Activated naive CD8-positive, alpha-beta T cell treated with anti-CD3 and anti-CD28 coated beads, Interleukin-2, amount 10 ng/mL, durations not matched to agents 7 days and 5 days (primary cell): ENCODE measurements around the gene BCL11B. TPM values are rescaled to one million over a fixed set of nuclear protein-coding genes. Genes with fewer than 3 reads are reported as not detected.

Source experiments
- ATAC-seq: fragments of 150-1000 bp; cut with Tn5 transposase; one replicate; pipeline ENCODE4 v1.10.0; 2021; ENCODE audit warnings: low read depth, moderate library complexity
- POLR2A ChIA-PET: fragments of 350-600 bp; sonication (Branson Sonifier 250); formaldehyde crosslinking; loops from one replicate; lab custom pipeline; 2021; ENCODE audit warnings: antibody characterized with exemption; lab: Charles Lee
- DNase-seq: peaks from one replicate; pipeline ENCODE4 v3.0.0; 2021
- H3K27ac Mint-ChIP-seq: one replicate; pipeline ENCODE4 v1.8.0; 2022; ENCODE audit warnings: mild to moderate bottlenecking, mixed read lengths
- H3K27me3 Mint-ChIP-seq: one replicate; pipeline ENCODE4 v1.8.0; 2022; ENCODE audit warnings: mild to moderate bottlenecking, moderate library complexity, mixed read lengths
- H3K36me3 Mint-ChIP-seq: one replicate; pipeline ENCODE4 v1.8.0; 2021; ENCODE audit warnings: mild to moderate bottlenecking, mixed read lengths
- H3K4me1 Mint-ChIP-seq: one replicate; pipeline ENCODE4 v1.8.0; 2021; ENCODE audit warnings: mixed read lengths
- H3K4me3 Mint-ChIP-seq: one replicate; pipeline ENCODE4 v1.8.0; 2022; ENCODE audit warnings: mild to moderate bottlenecking, moderate library complexity, mixed read lengths
- H3K9me3 Mint-ChIP-seq: one replicate; pipeline ENCODE4 v1.8.0; 2021; ENCODE audit warnings: mixed read lengths
- total RNA-seq, 2 experiments: library from RNA; stranded (reverse); gene quantifications; one replicate each; pipeline ENCODE4 v1.2.3, GENCODE V29; 2021

BCL11B gene
- total RNA-seq, 2 experiments from 2014 or later, result 99.5 to 104 TPM

DNA sequence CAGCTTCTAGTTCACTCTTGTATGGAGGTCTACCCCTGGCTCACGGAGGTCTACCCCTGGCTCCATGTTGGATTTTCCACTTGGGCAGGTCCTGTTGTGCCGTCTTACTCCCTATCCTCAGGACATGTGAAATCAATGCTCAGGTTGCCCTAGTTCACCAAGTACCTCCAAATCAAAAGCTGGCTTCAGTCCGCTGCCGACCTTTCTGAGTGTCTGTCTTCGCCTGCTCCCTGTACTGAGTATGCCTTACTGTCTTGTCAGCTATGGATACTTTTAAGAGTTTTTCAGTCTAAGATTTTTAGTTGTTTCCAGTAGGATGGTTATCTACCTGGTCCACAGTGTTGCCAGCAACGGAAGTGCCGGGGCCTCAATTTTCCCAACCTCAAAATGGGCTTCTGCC is 40.1 kb upstream of the BCL11B start:
- POLR2A ChIA-PET, result no interaction called here
- Mint-ChIP-seq H3K27me3 (peaks cover 16% of the 10 kb centered on the region), H3K9me3 (peaks cover 1% of the 10 kb centered on the region), H3K4me3 (no peak overlapping the region), H3K27ac (no peak overlapping the region), H3K4me1 (no peaks in the 10 kb centered on the region), H3K36me3 (no peaks in the 10 kb centered on the region)
- ATAC-seq, result no peak
- no peak for DNase-seq

DNA sequence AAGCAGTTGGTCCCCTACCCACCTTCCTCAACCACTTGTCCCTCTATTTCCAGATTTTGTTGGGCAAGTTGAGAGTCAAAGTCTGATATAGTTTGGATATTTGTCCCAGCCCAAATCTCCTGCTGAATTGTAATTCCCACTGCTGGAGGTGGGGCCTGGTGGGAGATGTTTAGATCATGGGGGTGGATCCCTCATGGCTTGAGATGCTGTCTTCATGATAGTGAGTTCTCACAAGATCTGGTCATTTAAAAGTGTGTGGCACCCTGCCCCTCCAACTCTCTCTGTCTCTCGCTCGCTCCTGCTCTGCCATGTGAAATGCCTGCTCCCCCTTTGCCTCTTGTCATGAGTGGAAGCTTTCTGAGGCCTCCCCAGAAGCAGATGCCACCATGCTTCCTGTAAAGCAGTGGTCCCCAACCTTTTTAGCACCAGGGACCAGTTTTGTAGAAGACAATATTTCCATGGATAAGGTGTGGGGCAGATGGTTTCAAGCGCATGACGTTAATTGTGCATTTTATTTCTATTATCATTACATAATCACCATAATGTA is 37.3 kb upstream of the BCL11B start:
- H3K4me1 Mint-ChIP-seq, result no peaks in the 10 kb centered on the region
- no peak overlapping the region for H3K4me3 Mint-ChIP-seq
- H3K36me3 Mint-ChIP-seq, result no peaks in the 10 kb centered on the region
- ATAC-seq (no peak), DNase-seq (no peak)
- H3K27me3 Mint-ChIP-seq, result peaks cover 18% of the 10 kb centered on the region
- peaks cover 1% of the 10 kb centered on the region for H3K9me3 Mint-ChIP-seq
- H3K27ac Mint-ChIP-seq, result no peak overlapping the region
- POLR2A ChIA-PET, result no interaction called here

DNA sequence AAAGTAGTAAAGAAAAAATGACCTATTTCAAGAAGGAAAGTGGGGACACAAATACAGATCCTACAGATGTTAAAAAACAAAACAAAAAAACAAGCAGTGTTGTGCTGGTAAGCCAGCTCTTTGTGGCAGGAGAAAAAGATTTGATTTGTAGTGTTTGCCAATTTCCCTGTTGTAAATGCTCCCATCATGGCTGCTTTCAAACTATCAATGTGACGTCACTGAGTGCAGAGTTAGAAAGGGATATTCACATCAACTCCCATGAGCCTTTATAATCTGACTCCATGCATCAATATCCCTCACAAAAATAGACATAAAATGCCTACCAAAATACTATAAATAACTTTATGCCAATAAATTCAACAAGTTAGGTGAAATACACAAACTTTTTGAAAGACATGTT is 32.2 kb upstream of the BCL11B start:
- no peak overlapping the region for H3K4me3 Mint-ChIP-seq
- no peaks in the 10 kb centered on the region for H3K4me1 Mint-ChIP-seq
- POLR2A ChIA-PET, result no interaction called here
- no peak for ATAC-seq
- no peak overlapping the region for H3K27ac Mint-ChIP-seq
- H3K9me3 Mint-ChIP-seq, result peaks cover 6% of the 10 kb centered on the region
- no peak for DNase-seq
- H3K36me3 Mint-ChIP-seq, result no peaks in the 10 kb centered on the region
- H3K27me3 Mint-ChIP-seq, result peaks cover 36% of the 10 kb centered on the region

DNA sequence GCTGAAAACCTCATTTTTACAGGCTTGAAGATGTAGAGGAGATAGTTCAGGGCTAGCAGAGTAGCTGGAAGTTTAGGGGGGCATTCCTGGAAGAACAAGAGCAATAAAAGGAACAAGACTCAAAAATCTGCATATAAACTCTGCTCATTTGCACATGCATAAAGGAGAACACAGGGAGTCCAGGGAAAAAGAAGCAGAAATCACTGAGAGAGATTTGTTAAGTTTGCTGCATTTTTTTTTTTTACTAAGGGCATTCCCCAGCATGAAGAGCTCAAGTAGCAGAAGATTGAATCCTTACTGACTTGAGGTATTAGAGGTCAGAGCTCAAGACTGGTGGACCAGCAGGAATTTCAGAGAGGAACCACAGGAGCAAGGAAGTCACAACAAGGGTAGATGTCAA is 28.2 kb upstream of the BCL11B start:
- Mint-ChIP-seq H3K4me3 (no peak overlapping the region), H3K9me3 (peaks cover 10% of the 10 kb centered on the region), H3K27me3 (peaks cover 34% of the 10 kb centered on the region), H3K27ac (no peak overlapping the region), H3K4me1 (no peaks in the 10 kb centered on the region), H3K36me3 (peaks cover 2% of the 10 kb centered on the region)
- ATAC-seq, result no peak
- no peak for DNase-seq
- POLR2A ChIA-PET, result no interaction called here

DNA sequence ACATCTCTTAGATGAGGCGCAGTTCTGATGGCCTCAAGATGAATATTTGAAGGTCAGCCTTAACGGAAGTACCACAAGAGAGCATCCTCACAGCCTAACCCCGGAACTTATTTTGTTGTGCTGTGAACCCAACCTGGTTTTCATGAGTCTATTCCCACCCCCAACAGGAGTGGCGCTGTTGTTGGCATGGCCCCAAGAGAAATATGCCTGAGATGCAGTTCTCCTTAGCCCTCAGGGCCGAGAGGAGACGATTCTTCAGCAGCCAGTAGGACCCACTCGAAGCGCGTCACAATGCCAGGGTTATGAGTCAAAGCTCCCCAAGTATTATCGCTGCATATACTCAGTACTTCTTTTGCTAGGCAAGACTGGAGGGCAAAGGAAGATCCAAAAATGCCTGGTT is 24.5 kb upstream of the BCL11B start:
- H3K4me3 Mint-ChIP-seq, result no peak overlapping the region
- peaks cover 2% of the 10 kb centered on the region for H3K36me3 Mint-ChIP-seq
- no peaks in the 10 kb centered on the region for H3K4me1 Mint-ChIP-seq
- POLR2A ChIA-PET, result no interaction called here
- H3K9me3 Mint-ChIP-seq, result peaks cover 10% of the 10 kb centered on the region
- DNase-seq, result no peak
- no peak for ATAC-seq
- H3K27me3 Mint-ChIP-seq, result peaks cover 25% of the 10 kb centered on the region
- no peak overlapping the region for H3K27ac Mint-ChIP-seq

DNA sequence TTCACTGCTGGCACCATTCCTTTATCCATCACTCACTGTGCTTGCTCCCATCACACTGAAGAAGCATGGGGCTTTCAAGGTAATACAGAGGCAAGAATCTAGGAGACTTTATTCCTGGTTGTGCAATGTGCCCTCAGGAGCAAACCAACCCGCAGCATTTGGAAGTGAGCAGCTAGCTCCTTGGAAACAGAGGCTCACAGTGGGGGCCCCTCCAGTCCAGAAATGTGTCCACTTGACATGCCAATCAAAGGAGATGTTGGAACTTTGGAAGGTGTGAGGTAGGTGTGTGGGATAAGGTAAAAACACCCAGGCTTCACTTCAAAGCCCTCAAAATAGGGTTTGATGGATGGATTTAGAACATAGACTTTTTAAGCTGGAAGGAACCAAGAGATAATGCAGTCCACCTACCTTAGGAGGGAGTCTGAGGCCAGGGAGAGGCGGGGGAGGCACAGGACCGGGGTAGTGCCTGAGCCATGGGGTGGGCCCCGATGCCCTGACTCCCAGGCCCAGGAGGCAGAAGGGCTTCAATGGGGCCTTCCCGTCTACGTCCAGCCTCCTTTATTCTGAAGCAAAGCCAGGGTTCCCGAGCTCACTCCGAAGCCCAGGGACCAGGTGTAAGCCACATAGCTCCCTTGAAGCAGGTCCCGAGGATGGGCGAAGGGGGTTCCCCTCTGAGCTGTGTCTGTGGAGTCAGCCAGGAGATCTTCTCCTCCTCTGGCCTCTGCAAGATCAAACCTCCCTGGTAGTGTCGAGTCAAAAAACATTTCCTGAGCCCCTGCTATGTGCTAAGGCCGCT is 17.6 kb upstream of the BCL11B start:
- ATAC-seq (no peak), DNase-seq (no peak)
- Mint-ChIP-seq H3K27ac (no peak overlapping the region), H3K4me1 (peaks cover 11% of the 10 kb centered on the region), H3K4me3 (no peak overlapping the region), H3K27me3 (peaks cover 4% of the 10 kb centered on the region), H3K36me3 (no peaks in the 10 kb centered on the region), H3K9me3 (no peaks in the 10 kb centered on the region)
- POLR2A ChIA-PET, result no interaction called here

DNA sequence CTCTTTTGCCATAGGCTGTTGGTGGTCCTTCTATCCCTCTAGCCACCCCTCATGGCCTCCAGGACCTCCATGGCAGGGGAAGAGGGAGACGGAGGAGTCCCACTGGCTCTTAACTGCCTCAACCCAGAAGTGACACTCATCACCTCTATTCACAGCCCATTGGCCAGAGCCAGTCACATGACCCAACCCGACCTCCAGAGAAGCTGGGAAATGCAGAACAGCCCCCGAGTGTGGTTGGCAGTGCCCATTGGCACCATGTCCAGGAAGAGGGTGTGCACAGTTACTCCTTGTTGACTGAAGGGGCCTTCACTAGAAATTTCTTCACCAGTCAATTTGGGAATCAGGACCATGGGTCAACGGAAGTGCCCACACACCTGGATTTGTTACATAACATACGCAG is 17.0 kb upstream of the BCL11B start:
- Mint-ChIP-seq H3K4me1 (peaks cover 11% of the 10 kb centered on the region), H3K27me3 (peaks cover 6% of the 10 kb centered on the region), H3K4me3 (no peak overlapping the region), H3K36me3 (no peaks in the 10 kb centered on the region), H3K27ac (no peak overlapping the region), H3K9me3 (no peaks in the 10 kb centered on the region)
- ATAC-seq, result no peak
- POLR2A ChIA-PET, result no interaction called here
- DNase-seq, result no peak

DNA sequence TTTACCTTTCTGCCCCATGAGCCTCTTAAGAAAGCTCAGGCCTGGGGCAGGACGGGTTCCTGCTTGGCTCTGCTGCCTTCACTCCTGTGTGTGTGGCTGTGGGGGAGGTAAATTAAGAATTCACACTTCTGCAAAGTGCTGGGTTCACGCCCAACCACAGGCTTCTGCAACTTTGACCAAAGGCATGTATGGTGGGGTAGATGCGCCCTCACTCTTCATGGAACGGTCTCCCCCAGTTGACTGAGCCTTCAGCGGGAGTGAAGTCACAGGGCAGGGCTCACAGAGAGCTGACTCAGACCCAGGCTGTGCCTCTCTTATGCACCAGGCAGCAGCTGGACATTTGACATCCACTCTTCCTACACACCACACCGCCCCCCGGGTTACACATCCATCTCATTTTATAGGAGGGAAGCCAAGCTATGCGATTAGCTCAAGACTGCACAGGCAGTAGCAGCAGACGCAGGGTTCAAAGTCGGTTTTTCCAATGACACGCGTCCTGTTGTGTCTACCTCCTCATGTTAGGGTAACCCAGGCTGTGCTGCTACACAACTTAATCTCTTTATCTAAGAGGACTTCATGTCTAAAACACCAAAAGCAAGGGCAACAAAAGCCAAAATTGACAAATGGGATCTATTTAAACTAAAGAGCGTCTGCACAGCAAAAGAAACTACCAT is 15.4 kb upstream of the BCL11B start:
- Mint-ChIP-seq H3K27me3 (peaks cover 6% of the 10 kb centered on the region), H3K4me3 (peak overlapping the region; percentile 57), H3K4me1 (peaks cover 11% of the 10 kb centered on the region), H3K36me3 (no peaks in the 10 kb centered on the region), H3K27ac (peak overlapping the region; percentile 63), H3K9me3 (no peaks in the 10 kb centered on the region)
- DNase-seq (no peak), ATAC-seq (peak; percentile 52)
- POLR2A ChIA-PET, result interaction anchor here (0.6 kb wide), 1 partner anchor 45 kb away, joined by 3 read pairs; no protein-coding TSS in a partner anchor

DNA sequence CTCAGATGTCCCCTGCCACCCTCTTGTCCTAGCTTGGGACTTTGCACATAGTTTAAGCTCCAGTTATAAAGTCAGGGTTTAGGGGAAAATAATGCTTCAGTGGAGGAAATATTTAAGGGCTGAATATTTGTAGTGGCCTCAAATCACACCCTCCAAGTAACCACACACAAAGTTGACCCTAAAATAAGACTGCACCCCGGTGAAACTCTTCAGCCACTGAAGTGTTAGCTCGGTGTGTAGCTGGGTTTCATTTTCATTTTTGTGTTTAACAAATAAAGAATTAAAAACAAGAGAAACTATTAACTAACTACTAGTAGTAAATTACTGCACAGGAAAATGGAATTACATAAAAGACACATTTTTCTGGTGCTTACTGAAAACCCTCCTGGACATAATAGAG is 14.8 kb upstream of the BCL11B start:
- POLR2A ChIA-PET, result no interaction called here
- ATAC-seq, result no peak
- peaks cover 11% of the 10 kb centered on the region for H3K4me1 Mint-ChIP-seq

DNA sequence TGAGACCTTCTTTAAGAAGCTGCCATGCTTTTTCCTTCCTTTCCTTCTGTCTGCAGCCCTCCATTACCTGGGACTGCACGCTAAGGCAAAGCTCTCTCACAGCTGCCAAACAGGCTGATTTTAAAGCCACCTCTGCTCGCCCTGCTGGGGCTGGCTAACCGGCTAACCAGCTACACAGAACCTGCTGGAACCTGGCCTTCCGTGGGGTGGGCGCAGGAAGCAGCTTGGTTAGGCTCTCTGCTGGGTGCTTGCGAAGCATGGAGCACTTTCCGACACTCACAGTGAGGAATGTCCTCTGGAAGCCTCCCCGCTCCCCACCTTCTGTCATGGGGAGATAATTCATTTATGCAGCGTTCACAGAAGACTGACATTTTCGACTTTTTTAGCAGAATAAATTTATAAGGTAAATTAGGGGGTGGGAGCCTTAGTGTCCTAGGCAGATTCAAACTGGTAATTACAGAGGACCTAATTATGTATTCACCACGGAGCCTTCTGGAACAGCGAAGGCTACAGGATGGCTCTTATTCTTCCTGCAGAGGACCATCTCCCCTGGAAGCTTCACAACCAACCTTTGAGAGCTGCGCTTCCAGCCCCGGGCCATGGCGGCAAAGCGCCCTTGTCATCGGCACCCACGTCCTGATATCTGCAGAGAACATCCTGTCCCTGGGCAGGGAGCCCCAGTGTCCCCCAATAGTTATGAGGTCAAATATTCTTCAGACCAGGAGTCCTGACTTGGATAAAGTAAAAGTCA is 12.4 kb upstream of the BCL11B start:
- Mint-ChIP-seq H3K9me3 (no peaks in the 10 kb centered on the region), H3K4me3 (no peak overlapping the region), H3K4me1 (peaks cover 23% of the 10 kb centered on the region), H3K36me3 (no peaks in the 10 kb centered on the region), H3K27ac (no peak overlapping the region), H3K27me3 (peaks cover 4% of the 10 kb centered on the region)
- POLR2A ChIA-PET, result no interaction called here
- ATAC-seq, result no peak
- DNase-seq, result no peak

More for the DNA sequence above, 14.8 kb upstream of the BCL11B start:
- Mint-ChIP-seq H3K27ac (peak overlapping the region; percentile 63), H3K27me3 (peaks cover 2% of the 10 kb centered on the region), H3K9me3 (no peaks in the 10 kb centered on the region), H3K4me3 (peak overlapping the region; percentile 57), H3K36me3 (no peaks in the 10 kb centered on the region)
- no peak for DNase-seq

DNA sequence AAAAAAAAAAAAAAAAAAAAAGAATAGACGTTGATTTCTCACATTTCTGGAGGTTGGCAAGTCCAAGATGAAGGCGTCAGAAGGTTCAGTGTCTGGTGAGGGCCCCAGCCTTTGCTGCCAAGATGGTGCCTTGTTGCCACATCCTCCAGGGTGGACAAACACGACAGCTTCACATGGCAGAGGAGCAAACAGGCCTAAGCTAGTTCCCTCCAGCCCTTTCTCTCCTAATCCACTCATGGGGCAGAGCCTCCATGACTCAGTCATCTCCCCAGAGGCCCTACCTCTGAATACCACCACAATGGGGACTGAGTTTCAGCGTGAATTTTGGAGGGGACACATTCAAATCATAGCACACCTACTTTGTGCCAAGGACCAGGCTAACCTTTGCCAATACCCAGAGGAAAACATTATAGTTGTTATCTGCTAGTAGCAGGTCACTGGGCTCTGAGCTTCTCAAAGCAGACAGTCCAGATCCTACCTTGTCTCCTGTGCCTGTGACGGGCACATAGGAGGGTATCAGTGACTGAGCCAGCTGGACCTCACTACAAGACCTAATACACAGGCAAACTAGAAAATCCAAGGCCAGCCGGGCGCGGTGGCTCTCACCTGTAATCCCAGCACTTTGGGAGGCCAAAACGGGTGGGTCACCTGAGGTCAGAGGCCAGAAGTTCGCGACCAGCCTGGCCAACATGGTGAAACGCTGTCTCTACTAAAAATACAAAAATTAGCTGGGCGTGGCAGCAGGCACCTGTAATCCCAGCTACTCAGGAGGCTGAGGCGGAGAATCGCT is 10.5 kb upstream of the BCL11B start:
- Mint-ChIP-seq H3K4me1 (peaks cover 28% of the 10 kb centered on the region), H3K27ac (no peak overlapping the region), H3K27me3 (peaks cover 15% of the 10 kb centered on the region)

DNA sequence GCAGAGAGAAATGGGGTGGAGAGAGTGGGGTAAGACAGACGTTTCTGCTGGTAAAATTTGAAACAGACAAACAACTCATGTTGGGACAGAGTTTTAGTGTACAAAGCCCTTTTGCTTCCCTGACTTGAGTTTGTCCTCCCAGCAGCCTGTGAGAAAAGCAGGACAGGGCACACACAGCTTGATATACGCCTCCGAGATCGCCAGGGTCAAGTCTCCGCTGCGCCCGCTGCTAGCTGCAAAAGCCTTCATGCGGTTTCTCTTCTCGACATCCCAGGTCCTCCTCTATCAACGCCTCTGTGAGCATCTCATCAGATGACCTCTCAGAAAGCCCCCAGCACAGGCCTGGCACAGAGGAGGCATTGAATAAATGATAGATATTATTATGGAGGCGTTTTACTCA is 9.4 kb upstream of the BCL11B start:
- Mint-ChIP-seq H3K4me1 (peaks cover 29% of the 10 kb centered on the region), H3K4me3 (no peak overlapping the region), H3K27me3 (peaks cover 21% of the 10 kb centered on the region), H3K36me3 (no peaks in the 10 kb centered on the region), H3K27ac (no peak overlapping the region), H3K9me3 (no peaks in the 10 kb centered on the region)
- DNase-seq, result no peak
- POLR2A ChIA-PET, result interaction anchor here (1.6 kb wide), 1 partner anchor 10 kb away, joined by 4 read pairs; the partner anchor contains the start of gene BCL11B
- no peak for ATAC-seq

More for the DNA sequence above, 10.5 kb upstream of the BCL11B start:
- H3K36me3 Mint-ChIP-seq, result no peaks in the 10 kb centered on the region
- H3K9me3 Mint-ChIP-seq, result no peaks in the 10 kb centered on the region
- ATAC-seq, result no peak
- POLR2A ChIA-PET, result no interaction called here
- no peak overlapping the region for H3K4me3 Mint-ChIP-seq
- DNase-seq, result no peak
